Left ventricle myocardium inferior (tissue), 1 donor: ENCODE data around the gene IQSEC3. TPM values are rescaled to one million over a fixed set of nuclear protein-coding genes. Genes with fewer than 3 reads are reported as not detected.

Experiments used
- DNase-seq: peaks from one replicate; pipeline ENCODE4 v3.0.0-alpha.2; 2020
- H3K27ac ChIP-seq: fragments of 200-600 bp; replicated peaks from 2 replicates; pipeline ENCODE4 v1.8.0; 2021
- H3K27me3 ChIP-seq: fragments of 200-600 bp; 2 replicates; pipeline ENCODE4 v1.8.0; 2021; ENCODE audit warnings: low read depth
- H3K36me3 ChIP-seq: fragments of 200-600 bp; 2 replicates; pipeline ENCODE4 v1.8.0; 2021
- H3K4me1 ChIP-seq: fragments of 200-600 bp; 2 replicates; pipeline ENCODE4 v1.8.0; 2021
- H3K4me3 ChIP-seq: fragments of 200-600 bp; 2 replicates; pipeline ENCODE4 v1.8.0; 2021; ENCODE audit warnings: mild to moderate bottlenecking, moderate library complexity
- H3K9me3 ChIP-seq: fragments of 200-600 bp; replicated peaks from 2 replicates; pipeline ENCODE4 v1.8.0; 2021
- intact Hi-C: fragments of 100-400 bp; cut with micrococcal nuclease; formaldehyde crosslinking; loops from one replicate; pipeline ENCODE4 v1.11.0; 2022
- total RNA-seq: library from RNA; stranded (reverse); fragmentation: NEBNext Ultra II Directional; extraction: Animal tissue kit (Norgen Biotek cat#: 25700); gene quantifications from one replicate; pipeline ENCODE4 v1.2.1, GENCODE V29; 2021
- TF ChIP-seq, protein P1 (sequence below): fragments of 200-600 bp; IDR thresholded peaks from 2 replicates; pipeline ENCODE4 v1.8.0; 2021; ENCODE audit warnings: antibody characterized with exemption, mild to moderate bottlenecking, borderline replicate concordance
- donor health status: DM: no; HTN: yes; CAD: no; lungs with severe emphysema.

The IQSEC3 gene
- total RNA-seq, 1 donor from 2014 or later: 0.69 TPM

DNA sequence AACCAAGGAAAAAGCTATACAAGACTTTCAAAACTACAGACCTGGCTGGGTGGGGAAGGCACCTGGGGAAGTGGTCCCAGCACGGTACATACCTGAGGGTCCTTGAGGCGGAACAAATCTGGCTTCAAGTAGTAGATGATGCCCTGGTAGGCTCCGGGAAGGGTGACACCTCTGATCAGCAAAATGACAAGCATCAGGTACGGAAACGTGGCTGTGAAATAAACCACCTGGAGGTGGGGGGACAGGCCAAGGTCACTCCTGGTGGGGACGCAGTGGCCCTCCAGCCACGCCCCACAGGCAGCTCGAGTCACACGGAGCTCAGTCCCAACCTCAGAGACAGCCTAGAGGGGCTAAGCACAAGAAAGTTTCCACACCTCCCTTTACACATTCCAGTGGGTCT, 132.1 kb downstream of the IQSEC3 start:
- Histone ChIP-seq H3K27ac (no peak overlapping the region), H3K4me1 (peaks cover 6% of the 10 kb centered on the region), H3K4me3 (no peak overlapping the region), H3K36me3 (no peaks in the 10 kb centered on the region), H3K27me3 (peaks cover 22% of the 10 kb centered on the region), H3K9me3 (no peaks in the 10 kb centered on the region)
- TF ChIP-seq, protein P1, sequence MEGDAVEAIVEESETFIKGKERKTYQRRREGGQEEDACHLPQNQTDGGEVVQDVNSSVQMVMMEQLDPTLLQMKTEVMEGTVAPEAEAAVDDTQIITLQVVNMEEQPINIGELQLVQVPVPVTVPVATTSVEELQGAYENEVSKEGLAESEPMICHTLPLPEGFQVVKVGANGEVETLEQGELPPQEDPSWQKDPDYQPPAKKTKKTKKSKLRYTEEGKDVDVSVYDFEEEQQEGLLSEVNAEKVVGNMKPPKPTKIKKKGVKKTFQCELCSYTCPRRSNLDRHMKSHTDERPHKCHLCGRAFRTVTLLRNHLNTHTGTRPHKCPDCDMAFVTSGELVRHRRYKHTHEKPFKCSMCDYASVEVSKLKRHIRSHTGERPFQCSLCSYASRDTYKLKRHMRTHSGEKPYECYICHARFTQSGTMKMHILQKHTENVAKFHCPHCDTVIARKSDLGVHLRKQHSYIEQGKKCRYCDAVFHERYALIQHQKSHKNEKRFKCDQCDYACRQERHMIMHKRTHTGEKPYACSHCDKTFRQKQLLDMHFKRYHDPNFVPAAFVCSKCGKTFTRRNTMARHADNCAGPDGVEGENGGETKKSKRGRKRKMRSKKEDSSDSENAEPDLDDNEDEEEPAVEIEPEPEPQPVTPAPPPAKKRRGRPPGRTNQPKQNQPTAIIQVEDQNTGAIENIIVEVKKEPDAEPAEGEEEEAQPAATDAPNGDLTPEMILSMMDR: no peak
- no peak for DNase-seq
- intact Hi-C loops: no loop called here

DNA sequence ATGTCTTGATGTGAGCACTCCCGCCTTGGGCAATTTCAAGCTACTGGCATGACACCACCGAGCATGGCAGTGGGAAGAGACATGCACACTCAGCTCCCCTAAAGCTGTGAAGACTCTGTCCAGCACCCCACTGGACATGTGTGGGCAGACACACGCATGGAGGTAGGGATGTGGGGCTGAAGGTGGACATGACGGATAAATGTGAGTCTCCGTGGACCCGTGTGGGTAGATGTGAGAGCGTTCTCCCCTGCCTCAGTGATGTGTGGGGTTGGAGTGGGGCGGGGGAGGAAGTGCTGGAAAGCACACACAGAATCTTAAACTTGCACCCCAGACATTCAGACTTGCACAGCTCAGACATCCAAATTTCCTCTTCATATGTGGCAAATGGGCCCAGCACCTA, 134.8 kb downstream of the IQSEC3 start:
- intact Hi-C loops: no loop called here
- H3K4me3 ChIP-seq: no peak overlapping the region
- no peak for DNase-seq
- H3K27me3 ChIP-seq: peaks cover 35% of the 10 kb centered on the region
- H3K27ac ChIP-seq: no peak overlapping the region
- H3K9me3 ChIP-seq: no peaks in the 10 kb centered on the region
- H3K4me1 ChIP-seq: peaks cover 15% of the 10 kb centered on the region
- TF ChIP-seq, protein P1: no peak
- no peaks in the 10 kb centered on the region for H3K36me3 ChIP-seq

DNA sequence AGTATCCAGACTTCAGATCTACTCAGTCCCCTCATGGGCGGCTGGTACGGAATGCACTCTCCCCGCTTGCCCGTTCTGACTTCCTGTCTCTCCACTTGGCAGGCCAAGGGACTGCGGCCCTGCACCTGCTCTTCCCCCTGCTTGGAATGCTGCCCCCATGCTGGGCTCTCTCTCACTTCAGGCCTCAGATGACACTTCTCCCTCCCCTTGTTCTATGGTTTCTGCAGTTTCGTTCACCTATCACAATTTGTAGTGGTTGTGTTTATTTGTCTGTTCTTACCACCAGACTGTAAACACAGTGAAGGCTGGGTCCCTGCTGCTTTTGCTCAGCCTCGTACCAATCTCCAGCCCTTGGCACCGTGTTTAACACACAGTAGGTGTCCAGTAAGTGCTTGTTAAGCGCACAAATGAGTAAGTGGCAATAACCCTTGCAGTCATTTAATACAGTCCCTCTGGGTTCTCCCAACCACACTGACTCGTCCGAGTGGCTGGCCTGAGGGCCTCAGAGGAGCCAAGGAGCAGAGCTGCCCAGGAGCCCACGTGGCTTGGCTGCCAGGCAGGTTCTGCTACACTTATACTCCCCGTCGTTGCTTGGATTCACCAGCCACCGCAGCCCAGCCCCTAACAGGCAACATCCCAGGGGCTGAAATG, 135.6 kb downstream of the IQSEC3 start:
- no peak overlapping the region for H3K4me3 ChIP-seq
- TF ChIP-seq, protein P1: no peak
- H3K27ac ChIP-seq: no peak overlapping the region
- no peaks in the 10 kb centered on the region for H3K9me3 ChIP-seq
- DNase-seq: no peak
- peaks cover 15% of the 10 kb centered on the region for H3K4me1 ChIP-seq
- intact Hi-C loops: no loop called here
- peaks cover 35% of the 10 kb centered on the region for H3K27me3 ChIP-seq
- H3K36me3 ChIP-seq: no peaks in the 10 kb centered on the region

DNA sequence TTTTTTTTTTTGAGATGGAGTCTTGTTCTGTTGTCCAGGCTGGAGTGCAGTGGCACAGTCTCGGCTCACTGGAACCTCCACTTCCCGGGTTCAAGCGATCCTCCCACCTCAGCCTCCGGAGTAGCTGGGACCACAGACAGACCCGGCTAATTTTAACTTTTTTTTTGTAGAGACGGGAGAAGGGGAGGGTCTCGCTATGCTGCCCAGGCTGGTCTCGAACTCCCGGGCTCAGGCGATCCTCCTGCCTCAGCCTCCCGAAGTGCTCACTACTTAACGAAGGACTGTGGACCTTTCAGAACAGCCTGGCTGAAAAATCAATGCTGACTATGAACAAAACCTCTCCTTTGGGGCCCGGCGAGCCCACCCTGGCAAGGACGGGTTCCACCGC, 136.5 kb downstream of the IQSEC3 start:
- TF ChIP-seq, protein P1: no peak
- H3K4me3 ChIP-seq: peak overlapping the region; percentile 71
- H3K27ac ChIP-seq: no peak overlapping the region
- DNase-seq: no peak
- peaks cover 35% of the 10 kb centered on the region for H3K27me3 ChIP-seq
- intact Hi-C loops: no loop called here
- H3K4me1 ChIP-seq: peaks cover 15% of the 10 kb centered on the region
- no peaks in the 10 kb centered on the region for H3K9me3 ChIP-seq
- no peaks in the 10 kb centered on the region for H3K36me3 ChIP-seq

DNA sequence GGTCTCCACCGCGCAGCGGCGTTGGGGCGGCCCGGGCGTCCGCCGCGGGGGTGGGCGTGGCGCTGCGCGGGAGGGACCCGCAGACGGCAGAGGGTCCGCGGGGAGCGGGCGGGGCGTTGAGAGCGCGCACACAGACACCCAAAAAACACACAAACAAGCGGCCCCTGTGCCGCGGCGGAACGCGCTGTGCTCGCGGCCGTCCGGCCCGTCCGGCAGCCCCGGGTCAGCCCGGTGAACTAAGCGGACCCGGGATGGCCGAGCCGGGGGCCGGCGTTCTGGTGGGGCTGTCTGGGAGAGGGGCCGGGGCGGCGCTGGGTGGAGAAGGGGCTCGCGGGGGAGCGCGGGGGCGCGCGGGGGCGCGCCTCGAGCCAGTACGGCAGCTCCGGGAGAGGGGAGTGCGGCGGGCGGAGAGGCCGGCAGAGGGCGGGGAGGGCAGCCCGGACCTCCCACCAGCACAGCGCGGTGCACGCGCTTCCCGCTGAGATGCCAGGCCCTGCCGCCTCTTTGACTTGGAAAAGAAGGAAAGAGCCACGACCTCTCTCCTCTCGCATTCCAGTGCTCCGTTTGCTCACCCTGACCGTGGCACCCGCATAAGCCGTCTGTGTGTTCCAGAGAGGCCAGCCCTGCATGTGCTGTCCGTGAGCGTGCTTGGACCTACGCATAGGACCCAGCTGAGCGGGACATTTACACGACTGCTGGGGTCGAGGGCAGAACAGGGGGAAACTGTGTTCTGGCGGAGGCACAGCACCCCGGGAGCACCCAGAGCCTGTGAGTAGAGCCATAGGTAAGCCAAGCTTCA, 137.1 kb downstream of the IQSEC3 start:
- H3K27ac ChIP-seq: no peak overlapping the region
- DNase-seq: peak; percentile 39
- peaks cover 35% of the 10 kb centered on the region for H3K27me3 ChIP-seq
- TF ChIP-seq, protein P1: peak; percentile 48
- no peaks in the 10 kb centered on the region for H3K36me3 ChIP-seq
- no peaks in the 10 kb centered on the region for H3K9me3 ChIP-seq
- H3K4me1 ChIP-seq: peaks cover 15% of the 10 kb centered on the region
- intact Hi-C loops: no loop called here
- peak overlapping the region; percentile 71 for H3K4me3 ChIP-seq
